Right ventricle myocardium superior (tissue), 1 donor: ENCODE results near the gene APOA5. TPM values are rescaled to one million over a fixed set of nuclear protein-coding genes. Genes with fewer than 3 reads are reported as not detected.
"Not testable (repeated sequence)": the region's sequence is repeated elsewhere in the genome, so short reads cannot be mapped to it uniquely, and the experiment has no call there.

Source experiments
- ATAC-seq: fragments of 200-7000 bp; cut with Tn5 transposase; one replicate; pipeline ENCODE4 v1.9.1; 2020; ENCODE audit warnings: mild to moderate bottlenecking; ENCODE audit not compliant: poor library complexity
- DNase-seq: peaks from one replicate; pipeline ENCODE4 v3.0.0-alpha.2; 2020
- intact Hi-C: fragments of 100-400 bp; cut with DNase I; formaldehyde crosslinking; loops from one replicate; pipeline ENCODE4 v1.11.2; 2022
- long read RNA-seq: library from polyadenylated mRNA; unstranded; transcript quantifications from one replicate; pipeline ENCODE4 v2.0.0, GENCODE V29; 2021
- total RNA-seq: library from RNA; stranded (reverse); fragmentation: NEBNext Ultra II Directional; extraction: Animal tissue kit (Norgen Biotek cat#: 25700); gene quantifications from one replicate; pipeline ENCODE4 v1.2.1, GENCODE V29; 2021
- donor health status: DM: no; HTN: yes; CAD: no; lungs with severe emphysema.

APOA5 gene, protein sequence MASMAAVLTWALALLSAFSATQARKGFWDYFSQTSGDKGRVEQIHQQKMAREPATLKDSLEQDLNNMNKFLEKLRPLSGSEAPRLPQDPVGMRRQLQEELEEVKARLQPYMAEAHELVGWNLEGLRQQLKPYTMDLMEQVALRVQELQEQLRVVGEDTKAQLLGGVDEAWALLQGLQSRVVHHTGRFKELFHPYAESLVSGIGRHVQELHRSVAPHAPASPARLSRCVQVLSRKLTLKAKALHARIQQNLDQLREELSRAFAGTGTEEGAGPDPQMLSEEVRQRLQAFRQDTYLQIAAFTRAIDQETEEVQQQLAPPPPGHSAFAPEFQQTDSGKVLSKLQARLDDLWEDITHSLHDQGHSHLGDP
- total RNA-seq = not detected
- long read RNA-seq = 0 reads

- DNase-seq = no peak
- intact Hi-C loops = loop anchor here (10.0 kb wide), 1 partner anchor 433 kb away; no protein-coding TSS in a partner anchor
Measured at GRCh38 chr11:116791813-116792143, at the start of gene APOA5. APOA5 (minus strand) TSS chr11:116791879; CDS start chr11:116791860, 19 bp downstream.

DNA sequence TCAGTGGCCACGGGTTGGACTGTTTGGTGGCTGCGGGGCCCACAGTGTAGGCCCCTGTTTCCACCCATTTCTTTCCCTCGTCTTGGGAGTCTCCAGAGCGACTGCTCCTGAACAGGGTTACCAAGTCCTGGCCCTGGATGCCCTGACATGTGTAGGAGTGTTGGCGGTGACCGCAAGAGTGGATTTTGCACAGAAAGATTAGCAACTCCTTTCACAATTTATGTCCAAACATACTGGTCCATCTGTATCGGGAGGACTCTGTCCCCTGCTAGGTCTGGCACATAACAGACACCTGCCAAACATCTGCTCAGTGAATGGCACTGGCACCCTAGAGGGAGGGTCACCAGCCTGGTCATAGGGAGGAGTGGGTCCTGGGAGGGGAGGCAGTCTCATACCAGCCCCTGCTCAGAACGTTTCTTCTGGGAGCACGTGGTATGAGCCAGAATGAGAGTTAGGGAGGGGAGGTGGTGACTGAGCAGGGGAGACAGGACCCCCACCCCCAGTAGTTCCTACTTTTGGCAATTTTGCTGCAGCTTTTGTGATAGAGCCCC, 49.1 kb upstream of the APOA5 start:
- intact Hi-C loops = no loop called here
- ATAC-seq (no peak), DNase-seq (no peak)

More at GRCh38 chr11:116791813-116792143, at the start of gene APOA5:
- no peak for ATAC-seq

- intact Hi-C loops = no loop called here
- no peak for ATAC-seq
Measured at GRCh38 chr11:116840224-116840745, 48.6 kb upstream of the APOA5 start.

DNA sequence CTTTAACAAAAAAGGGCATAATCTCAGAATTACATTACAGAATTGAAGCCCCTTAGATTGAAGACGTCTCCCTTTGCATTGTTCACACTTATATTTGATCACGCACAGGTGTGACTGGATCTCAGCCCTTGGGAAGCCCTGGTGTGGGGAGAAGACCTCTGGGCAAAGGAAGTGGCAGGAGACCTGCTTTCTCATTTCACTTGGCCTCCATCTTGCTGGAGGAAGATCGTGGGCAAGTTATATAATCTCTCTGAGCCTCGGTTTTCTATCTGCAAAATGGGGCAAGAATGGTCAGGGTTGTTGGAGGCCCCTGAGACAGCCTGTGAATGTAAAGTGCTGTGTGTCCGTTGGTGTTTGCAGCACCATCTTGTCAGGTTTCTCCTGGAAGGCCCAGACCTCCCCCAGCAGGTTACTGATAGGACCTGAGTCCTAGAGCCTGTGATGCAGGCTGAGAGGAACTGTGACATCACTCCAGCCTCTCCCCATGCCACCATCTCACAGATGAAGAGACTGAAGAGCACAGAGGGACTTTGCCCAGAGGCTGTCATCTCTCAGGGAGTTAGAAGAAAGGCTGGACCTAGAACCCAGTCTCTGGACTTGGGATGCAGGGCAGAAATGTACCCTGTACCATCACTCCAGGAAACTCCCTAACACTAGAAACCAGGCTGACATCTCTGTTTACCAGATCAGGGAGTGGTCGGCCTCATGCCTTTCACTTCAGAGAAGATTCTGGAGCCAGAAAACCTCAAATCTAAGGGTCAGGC, 46.8 kb upstream of the APOA5 start:
- DNase-seq = no peak
- no peak for ATAC-seq
- intact Hi-C loops = no loop called here

More at GRCh38 chr11:116840224-116840745, 48.6 kb upstream of the APOA5 start:
- no peak for DNase-seq

GRCh38 chr11:116837231-116838091, 45.8 kb upstream of the APOA5 start, which contains the start of gene APOA1:
APOA1 (minus strand) TSS chr11:116837622; CDS start chr11:116837387, 235 bp downstream.
- intact Hi-C loops = no loop called here
- ATAC-seq (no peak), DNase-seq (no peak)

DNA sequence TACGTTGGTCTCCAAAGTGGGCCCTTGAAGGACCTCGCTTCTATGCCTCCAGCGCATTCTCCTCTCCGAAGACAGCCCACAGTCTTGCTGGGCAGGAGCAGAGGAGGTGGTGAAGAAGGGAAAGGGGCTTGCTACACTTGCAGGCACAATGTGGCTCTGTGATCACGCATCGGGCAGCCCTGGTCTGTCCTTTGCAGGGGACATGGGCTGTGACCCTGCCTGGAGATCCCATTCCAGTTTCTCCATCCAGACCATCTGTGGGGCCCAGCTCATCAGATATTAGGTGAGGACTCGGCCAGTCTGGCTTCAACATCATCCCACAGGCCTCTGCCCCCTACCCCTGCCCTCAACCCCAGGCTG, 44.9 kb upstream of the APOA5 start:
- DNase-seq (no peak), ATAC-seq (no peak)
- intact Hi-C loops = no loop called here

GRCh38 chr11:116835791-116836631, 44.3 kb upstream of the APOA5 start:
- intact Hi-C loops = no loop called here
- peak; percentile 91 for ATAC-seq
- peak; percentile 96 for DNase-seq

- intact Hi-C loops = no loop called here
- DNase-seq = no peak
- peak; percentile 52 for ATAC-seq
Measured at GRCh38 chr11:116835042-116835772, 43.5 kb upstream of the APOA5 start.

- intact Hi-C loops, ATAC-seq, DNase-seq: not testable (repeated sequence)
Measured at GRCh38 chr11:116834535-116835041, 42.9 kb upstream of the APOA5 start.

DNA sequence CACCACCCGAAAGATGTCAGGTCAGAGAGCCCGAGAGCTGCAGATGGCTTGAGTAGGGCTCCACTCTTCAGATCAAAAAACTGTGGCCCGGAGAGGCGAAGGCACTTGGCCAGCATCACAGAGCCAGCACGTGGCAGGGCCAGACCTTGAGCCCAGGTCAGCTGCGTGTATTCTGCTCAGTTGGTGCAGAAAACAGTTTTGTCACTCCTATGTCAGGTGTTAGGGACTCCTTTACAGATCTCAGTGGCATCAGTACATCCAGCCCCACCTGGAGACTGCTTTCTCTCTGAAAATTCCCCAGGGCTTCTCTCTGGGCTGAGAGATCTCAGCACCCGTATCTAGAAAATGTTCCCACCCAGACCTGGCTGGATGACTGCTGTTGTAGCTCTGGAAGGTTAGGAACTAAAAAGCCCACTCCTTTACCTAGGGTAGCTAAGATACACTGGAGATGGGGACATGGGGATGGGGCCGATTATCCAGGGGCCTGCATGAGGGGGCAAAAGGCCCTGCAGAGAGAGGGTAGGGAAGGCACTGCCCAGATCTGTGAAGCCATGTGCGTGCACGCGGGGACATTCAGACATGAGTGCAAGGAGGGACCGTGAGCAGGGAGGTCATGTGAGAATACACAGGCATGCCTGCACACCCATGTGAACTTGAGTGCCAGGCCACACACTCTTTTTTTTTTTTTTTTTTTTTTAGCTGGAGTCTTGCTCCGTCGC, 42.3 kb upstream of the APOA5 start:
- intact Hi-C loops = no loop called here
- no peak for ATAC-seq
- no peak for DNase-seq

GRCh38 chr11:116833491-116833815, 41.8 kb upstream of the APOA5 start:
- ATAC-seq = no peak
- intact Hi-C loops = no loop called here
- no peak for DNase-seq

DNA sequence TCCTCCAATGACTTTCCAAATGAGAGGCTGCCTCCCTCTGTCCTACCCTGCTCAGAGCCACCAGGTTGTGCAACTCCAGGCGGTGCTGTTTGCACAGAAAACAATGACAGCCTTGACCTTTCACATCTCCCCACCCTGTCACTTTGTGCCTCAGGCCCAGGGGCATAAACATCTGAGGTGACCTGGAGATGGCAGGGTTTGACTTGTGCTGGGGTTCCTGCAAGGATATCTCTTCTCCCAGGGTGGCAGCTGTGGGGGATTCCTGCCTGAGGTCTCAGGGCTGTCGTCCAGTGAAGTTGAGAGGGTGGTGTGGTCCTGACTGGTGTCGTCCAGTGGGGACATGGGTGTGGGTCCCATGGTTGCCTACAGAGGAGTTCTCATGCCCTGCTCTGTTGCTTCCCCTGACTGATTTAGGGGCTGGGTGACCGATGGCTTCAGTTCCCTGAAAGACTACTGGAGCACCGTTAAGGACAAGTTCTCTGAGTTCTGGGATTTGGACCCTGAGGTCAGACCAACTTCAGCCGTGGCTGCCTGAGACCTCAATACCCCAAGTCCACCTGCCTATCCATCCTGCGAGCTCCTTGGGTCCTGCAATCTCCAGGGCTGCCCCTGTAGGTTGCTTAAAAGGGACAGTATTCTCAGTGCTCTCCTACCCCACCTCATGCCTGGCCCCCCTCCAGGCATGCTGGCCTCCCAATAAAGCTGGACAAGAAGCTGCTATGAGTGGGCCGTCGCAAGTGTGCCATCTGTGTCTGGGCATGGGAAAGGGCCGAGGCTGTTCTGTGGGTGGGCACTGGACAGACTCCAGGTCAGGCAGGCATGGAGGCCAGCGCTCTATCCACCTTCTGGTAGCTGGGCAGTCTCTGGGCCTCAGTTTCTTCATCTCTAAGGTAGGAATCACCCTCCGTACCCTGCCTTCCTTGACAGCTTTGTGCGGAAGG, 40.9 kb upstream of the APOA5 start:
- no peak for ATAC-seq
- intact Hi-C loops = no loop called here

DNA sequence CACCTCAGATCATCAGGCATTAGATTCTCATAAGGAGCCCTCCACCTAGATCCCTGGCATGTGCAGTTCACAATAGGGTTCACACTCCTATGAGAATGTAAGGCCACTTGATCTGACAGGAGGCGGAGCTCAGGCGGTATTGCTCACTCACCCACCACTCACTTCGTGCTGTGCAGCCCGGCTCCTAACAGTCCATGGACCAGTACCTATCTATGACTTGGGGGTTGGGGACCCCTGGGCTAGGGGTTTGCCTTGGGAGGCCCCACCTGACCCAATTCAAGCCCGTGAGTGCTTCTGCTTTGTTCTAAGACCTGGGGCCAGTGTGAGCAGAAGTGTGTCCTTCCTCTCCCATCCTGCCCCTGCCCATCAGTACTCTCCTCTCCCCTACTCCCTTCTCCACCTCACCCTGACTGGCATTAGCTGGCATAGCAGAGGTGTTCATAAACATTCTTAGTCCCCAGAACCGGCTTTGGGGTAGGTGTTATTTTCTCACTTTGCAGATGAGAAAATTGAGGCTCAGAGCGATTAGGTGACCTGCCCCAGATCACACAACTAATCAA, 40.2 kb upstream of the APOA5 start:
- no peak for ATAC-seq
- DNase-seq = no peak
- intact Hi-C loops = no loop called here

More for the DNA sequence above, 40.9 kb upstream of the APOA5 start:
- no peak for DNase-seq

GRCh38 chr11:116830184-116830912, 38.7 kb upstream of the APOA5 start:
- no peak for ATAC-seq
- DNase-seq = no peak
- intact Hi-C loops = no loop called here
